GM18517 (cell line): Measurements from ENCODE around the gene SH3RF3.

Experiments used
- ATAC-seq: cut with Tn5 transposase; IDR thresholded peaks from one replicate; pipeline ENCODE4 v1.9.1; 2021; ENCODE audit warnings: mild to moderate bottlenecking, moderate library complexity; ENCODE audit not compliant: unreplicated experiment

The SH3RF3 gene

DNA sequence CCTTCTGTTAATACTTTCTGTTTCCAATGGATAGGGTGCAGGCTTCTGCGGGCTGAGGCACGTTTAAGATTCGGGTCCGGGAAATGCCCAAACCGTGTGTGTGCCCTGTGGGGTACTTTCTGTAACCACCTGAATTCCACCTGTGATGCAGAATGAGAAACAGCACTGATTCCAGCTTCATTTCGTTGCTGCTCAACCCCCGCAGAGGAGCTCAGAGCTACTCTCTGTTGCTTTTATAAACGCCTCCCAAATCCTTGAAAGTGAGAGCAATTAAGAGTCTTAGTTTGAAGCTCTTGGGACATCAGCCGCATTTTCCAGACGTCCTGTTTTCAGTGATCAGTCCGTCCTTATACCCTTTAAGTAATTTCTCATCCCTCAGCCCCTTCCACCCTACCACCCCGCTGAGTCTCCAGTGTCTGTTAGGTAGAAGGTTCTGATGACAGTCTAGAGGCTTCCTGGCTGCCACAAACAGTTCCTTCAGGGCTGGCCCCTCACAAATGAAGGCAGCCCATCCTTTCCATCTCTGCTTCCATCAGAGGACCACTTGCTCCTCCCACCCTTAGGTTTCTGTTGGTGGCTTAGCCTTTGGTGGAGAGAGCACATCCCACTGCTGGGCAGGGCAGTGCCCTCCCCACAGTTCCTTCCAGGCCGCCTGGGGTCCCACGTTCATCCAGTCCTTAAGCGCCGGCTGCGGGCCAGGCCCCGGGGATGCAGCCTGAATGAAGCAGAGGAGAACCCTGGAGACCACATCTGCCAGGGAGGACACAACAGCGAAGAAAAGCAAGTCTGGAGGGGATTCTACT, 254.7 kb downstream of the SH3RF3 start:
- no peak for ATAC-seq

GRCh38 chr2:109384308-109385271, 255.6 kb downstream of the SH3RF3 start:
- no peak for ATAC-seq

DNA sequence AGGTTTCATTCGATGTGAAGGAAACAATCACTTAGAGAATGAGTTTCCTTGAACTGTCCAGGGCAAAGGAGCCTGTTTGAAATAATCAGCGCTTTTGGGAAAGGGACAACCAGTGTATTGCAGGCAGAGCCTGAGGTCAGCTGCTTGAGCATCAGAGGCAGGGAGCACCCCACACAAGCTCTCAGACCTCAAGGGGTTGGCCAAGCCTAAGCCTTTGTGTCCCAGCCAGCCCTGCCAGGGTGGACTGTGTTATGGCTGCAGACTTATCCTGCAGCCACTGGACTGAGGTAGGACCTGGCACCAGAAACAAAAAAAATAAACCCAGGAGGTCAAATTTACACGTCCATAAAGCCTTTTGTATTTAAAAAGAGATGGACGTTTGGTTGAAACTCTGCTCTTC, 256.5 kb downstream of the SH3RF3 start:
- no peak for ATAC-seq

DNA sequence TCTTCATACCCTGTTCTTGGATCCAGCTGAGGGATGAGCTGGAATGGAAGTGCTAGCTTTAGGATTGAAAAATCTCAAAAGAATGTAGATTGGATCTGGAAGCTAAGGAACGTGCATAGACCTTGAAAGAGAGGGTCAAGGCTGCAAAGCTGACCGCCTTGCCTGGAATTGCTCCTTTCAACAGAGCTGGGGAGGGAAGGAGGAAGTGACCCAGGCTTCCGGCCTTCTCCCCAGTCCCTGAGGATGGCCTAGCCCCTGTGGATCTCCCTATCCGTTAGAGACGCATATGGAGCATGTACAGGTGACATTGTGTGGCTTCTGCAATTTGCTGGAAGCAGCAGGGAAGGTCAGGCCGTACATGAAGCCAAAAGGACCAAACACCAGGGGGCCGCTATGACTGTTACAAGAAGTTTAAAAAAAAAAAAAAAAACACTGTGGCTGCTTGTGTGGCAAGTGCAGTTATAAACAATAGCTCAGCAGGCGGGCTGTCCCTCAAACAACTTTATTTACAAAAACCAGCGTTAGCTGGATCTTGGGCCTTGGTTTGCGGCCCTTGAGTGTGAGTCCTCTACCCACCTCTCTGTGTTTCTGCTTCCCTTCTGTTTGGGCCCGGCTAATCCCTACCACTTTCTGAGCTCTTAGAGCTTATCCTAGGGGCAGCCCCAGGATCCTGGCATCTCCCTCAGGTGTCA, 257.1 kb downstream of the SH3RF3 start:
- ATAC-seq = no peak

DNA sequence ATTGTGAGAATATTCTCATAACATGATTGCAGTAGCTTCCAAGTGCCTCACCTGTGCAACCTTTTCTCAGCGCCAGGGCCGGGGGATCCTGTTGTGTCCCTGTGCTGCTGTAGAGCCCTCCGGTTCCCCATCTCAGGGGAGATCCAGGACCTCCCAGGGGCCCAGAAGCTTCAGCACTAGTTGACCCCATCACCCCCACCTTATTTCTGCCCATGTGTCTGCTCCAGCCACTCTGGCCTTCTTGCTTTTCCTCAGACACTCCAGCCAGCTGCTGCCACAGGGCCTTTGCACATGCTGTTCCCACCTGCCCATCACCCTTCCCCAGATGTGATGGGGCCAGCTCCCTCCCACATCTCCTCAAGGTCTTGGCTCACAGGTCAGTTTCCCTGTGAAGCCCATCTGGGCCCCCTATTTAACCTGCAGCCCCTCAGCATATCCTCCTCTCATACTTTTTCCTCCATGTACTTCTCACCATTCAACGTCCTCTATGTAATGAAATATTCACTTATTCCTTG, 258.3 kb downstream of the SH3RF3 start:
- ATAC-seq = no peak

DNA sequence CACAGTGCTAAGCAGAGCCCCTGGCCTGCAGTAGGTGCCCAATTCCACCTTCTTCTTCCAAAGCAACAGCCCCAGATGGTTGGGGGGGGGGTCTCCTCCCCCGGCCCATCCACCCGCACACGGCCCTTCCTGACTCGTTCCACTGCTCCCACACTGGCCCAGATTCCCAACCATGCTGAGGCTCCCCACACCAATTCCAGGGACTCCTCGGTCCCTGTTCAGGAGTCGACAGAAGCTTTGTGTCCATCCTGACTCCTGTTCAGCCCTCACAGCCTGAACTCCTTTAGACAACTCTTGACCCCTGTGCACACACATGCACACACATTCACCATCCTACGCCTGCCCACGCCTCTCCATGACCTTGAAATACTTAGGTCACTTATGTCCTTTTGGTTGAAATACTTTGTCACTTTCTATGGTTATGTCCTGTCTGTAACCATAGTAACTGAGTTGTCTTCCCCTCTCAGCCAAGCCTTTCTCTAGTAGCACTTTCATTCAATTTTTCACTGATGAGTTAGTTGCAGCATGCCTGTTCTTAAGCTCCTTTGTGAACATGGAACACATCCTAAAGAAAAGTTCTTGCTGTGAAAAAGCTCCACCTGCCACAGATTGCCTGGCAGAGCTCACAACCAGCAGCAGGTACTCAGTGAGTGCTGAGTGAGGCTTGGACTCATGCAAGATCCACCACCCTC, 258.9 kb downstream of the SH3RF3 start:
- ATAC-seq = no peak

GRCh38 chr2:109391243-109391642, 262.2 kb downstream of the SH3RF3 start:
- ATAC-seq = no peak

DNA sequence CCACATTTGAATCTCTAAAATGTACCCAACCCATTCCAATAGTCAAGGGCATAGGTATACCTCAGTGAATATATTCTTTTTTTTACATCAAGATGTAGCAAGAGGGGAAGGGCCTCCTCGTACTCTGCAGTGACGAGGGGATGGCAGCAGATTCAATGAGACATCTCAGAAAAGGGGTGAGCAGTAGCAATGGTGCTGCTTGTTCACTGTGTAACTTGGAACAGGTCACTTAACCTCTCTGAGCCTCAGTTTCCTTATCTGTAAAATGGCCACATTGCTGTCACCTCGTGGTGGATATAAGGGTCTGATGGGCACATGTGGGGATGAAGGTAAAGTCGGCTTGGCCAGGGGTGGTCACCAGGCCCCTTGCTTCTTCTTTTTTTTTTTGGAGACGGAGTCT, 263.1 kb downstream of the SH3RF3 start:
- no peak for ATAC-seq

GRCh38 chr2:109392816-109393661, 264.0 kb downstream of the SH3RF3 start:
- ATAC-seq = no peak

- ATAC-seq = no peak
Measured at GRCh38 chr2:109393662-109393972, 264.6 kb downstream of the SH3RF3 start.

- ATAC-seq = no peak
Measured at GRCh38 chr2:109395494-109396201, 266.6 kb downstream of the SH3RF3 start.

DNA sequence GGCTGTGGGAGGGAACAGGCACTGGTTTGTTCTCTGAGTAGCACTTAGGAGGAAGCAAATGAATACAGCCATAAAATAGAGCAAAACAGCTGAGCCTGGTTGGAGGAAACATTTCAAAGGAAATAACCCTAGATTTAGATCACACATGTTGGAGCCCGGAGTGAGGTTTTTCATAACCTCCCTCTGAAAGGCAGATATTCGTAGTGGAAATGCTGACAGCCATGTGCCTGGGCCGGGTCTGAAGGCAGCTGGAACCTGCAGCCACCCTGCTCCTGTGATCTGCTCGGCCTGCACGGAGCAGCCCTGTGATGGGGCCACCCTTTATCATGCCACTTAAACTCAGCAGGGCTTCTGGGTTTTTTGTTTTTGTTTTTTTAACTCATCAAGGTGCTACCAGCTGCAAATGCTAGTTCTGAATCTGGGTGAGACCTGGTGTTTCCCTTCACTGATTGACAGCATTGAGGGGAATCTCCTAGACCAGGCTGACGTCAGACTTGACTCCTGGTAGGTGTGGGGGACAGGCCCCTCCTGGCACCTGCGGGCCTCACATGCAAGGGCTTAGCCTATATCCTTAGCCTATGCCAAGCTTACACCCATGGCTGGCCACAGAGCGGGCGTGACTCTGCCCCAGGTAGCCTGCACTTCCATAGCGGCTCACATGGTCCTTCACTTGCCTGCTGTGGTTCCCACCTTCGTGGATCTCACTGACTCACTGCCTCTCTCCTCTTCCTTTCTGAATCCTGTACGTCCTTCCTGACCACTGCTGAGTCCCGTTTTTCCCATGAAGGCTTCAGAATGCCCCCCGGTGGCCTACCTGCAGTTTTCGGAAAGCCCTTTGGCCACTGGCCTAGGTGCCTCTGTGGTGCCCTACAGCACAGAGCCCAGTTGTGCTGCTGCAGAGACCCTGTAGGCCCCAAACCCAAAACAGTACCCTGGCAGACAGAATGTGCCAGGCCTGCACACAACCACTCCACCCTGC, 267.5 kb downstream of the SH3RF3 start:
- no peak for ATAC-seq

DNA sequence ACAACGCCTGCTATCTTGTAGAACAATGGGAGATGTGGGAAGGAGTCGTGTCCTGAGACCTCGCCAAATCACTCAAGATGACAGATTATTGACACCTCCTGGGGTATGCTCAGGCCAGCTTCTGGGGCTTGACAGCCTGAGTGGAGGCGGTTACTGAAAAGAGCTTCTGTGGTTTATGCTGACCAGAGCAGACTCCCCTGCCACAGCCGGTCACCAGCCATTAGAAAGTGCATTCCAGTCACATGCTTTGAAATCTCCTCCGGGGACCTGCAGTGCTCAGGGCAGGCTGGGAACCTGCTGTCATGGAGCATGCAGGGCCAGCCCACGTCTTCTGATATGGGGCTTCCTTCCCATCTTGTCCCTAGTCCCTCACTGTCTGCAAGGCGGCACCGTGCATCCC, 268.9 kb downstream of the SH3RF3 start:
- no peak for ATAC-seq

GRCh38 chr2:109398366-109399015, 269.5 kb downstream of the SH3RF3 start:
- no peak for ATAC-seq

DNA sequence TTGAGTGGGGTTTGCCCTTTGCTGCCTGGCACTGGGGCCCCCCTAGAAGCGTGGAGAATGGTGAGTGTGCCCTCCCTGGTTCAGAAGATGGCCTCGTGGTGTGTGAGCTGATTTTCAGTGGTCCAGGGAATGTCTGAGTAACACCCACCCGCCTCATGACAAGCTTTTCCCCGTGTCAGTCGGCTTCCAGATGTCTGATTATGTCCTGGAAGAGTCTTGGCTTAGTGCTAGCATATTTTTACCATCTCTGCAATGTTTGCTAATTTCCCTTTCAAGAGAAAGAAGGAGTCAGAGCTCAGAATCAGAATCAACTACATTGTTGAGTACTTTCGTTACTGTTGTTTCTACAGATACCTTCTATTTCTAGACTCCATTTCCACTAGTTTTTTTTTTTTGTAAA, 270.1 kb downstream of the SH3RF3 start:
- ATAC-seq = no peak

DNA sequence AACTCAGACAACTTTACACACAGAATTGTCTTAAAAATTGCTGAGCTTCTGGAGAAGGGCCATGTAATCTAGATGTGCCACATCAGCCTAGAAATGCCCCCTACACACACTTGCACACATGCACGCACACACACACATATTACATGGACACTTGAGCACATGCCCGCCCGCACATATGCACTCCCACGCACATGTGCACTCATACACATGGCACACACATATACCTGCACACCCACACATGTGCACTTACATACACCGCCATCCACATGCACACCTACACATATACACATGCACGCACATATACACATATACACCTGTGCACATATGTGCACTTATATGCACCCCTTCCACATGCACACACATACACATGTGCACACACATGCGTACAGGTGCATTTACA, 271.1 kb downstream of the SH3RF3 start:
- ATAC-seq = no peak

GRCh38 chr2:109401370-109401769, 272.4 kb downstream of the SH3RF3 start:
- ATAC-seq = no peak
